B cell (primary cell): Measurements from ENCODE around the gene PLP1. TPM values are rescaled to one million over a fixed set of nuclear protein-coding genes. Genes with fewer than 3 reads are reported as not detected.

Source experiments
- ATAC-seq: fragments of 200-7000 bp; cut with Tn5 transposase; one replicate; pipeline ENCODE4 v1.10.0; 2021; ENCODE audit warnings: low read depth, mild to moderate bottlenecking, moderate number of reproducible peaks, moderate library complexity
- CTCF ChIA-PET: fragments of 350-600 bp; sonication (Branson Sonifier 250); formaldehyde crosslinking; loops from one replicate; lab custom pipeline; 2021; ENCODE audit warnings: antibody characterized with exemption, inconsistent platforms; lab: Charles Lee
- POLR2A ChIA-PET: fragments of 350-600 bp; sonication (Branson Sonifier 250); formaldehyde crosslinking; loops from one replicate; lab custom pipeline; 2021; ENCODE audit warnings: antibody characterized with exemption; lab: Charles Lee
- DNase-seq: peaks from one replicate; pipeline ENCODE4 v3.0.0; 2013
- H2AFZ ChIP-seq: 2 replicates; pipeline ENCODE4 v1.6.1; 2012; ENCODE audit warnings: mild to moderate bottlenecking, low read depth, low read length; ENCODE audit not compliant: insufficient read depth, poor library complexity, severe bottlenecking
- H3K27ac ChIP-seq, 2 donors: 1 replicate in 1 of 2; 2 replicates in 1 of 2; pipeline ENCODE4 v1.5.1; 2012 to 2013; ENCODE audit warnings: low read length in 2 of 2, mild to moderate bottlenecking in 2 of 2, moderate library complexity in 1 of 2
- H3K27me3 ChIP-seq, 4 experiments: fragments of 200-600 bp in 1 of 4; sonication (generic) in 1 of 4; replicated peaks in 1 of 4; 1 replicate in 2 of 4; 2 replicates in 2 of 4; pipeline versions ENCODE4 v1.6.1 to v1.7.0; 2013 to 2016; ENCODE audit warnings: low read length in 3 of 4, mild to moderate bottlenecking in 2 of 4, mixed read lengths in 1 of 4, moderate library complexity in 1 of 4; ENCODE audit not compliant: insufficient read depth in 4 of 4, control insufficient read depth in 3 of 4; ENCODE audit errors: control extremely low read depth in 1 of 4
- H3K36me3 ChIP-seq, 2 experiments: replicated peaks in 1 of 2; 1 replicate in 1 of 2; 2 replicates in 1 of 2; pipeline versions ENCODE4 v1.6.1 to v1.7.1; 2013; ENCODE audit warnings: low read length in 1 of 2; ENCODE audit not compliant: insufficient read depth in 2 of 2, control insufficient read depth in 1 of 2; ENCODE audit errors: control extremely low read depth in 1 of 2, extremely low read depth in 1 of 2
- H3K4me1 ChIP-seq, 2 donors: fragments of 200-600 bp in 1 of 2; sonication (generic) in 1 of 2; 1 replicate in 1 of 2; 2 replicates in 1 of 2; pipeline versions ENCODE4 v1.5.1 to v1.6.1; 2013 to 2017; ENCODE audit warnings: low read length in 2 of 2; ENCODE audit not compliant: control insufficient read depth in 2 of 2, insufficient read depth in 2 of 2
- H3K4me2 ChIP-seq: replicated peaks from 2 replicates; pipeline ENCODE3; 2012; ENCODE audit warnings: mild to moderate bottlenecking, low read depth, low read length; ENCODE audit not compliant: poor library complexity, severe bottlenecking
- H3K4me3 ChIP-seq, 5 experiments: fragments of 200-600 bp in 1 of 5; sonication (generic) in 1 of 5; 1 replicate in 3 of 5; 2 replicates in 2 of 5; pipeline versions ENCODE4 v1.5.1 to v1.7.0; 2011 to 2016; ENCODE audit warnings: low read length in 4 of 5, mild to moderate bottlenecking in 4 of 5, low read depth in 2 of 5, control low read depth in 1 of 5, moderate library complexity in 1 of 5; ENCODE audit not compliant: insufficient read depth in 1 of 5; ENCODE audit errors: control extremely low read depth in 1 of 5, extremely low read depth in 1 of 5
- H3K79me2 ChIP-seq: fragments of 200-600 bp; sonication (generic); one replicate; pipeline ENCODE4 v1.6.0; 2016; ENCODE audit warnings: low read length; ENCODE audit not compliant: control insufficient read depth, insufficient read depth
- H3K9ac ChIP-seq: fragments of 200-600 bp; sonication (generic); 2 replicates; pipeline ENCODE4 v1.6.1; 2017; ENCODE audit warnings: mild to moderate bottlenecking, low read length, moderate library complexity
- H3K9me3 ChIP-seq, 3 donors: one replicate each; pipeline versions ENCODE4 v1.6.1 to v1.7.1; 2013; ENCODE audit warnings: low read length in 2 of 3; ENCODE audit not compliant: control insufficient read depth in 2 of 3, insufficient read depth in 1 of 3; ENCODE audit errors: control extremely low read depth in 1 of 3
- H4K20me1 ChIP-seq: 2 replicates; pipeline ENCODE4 v1.6.0; 2012; ENCODE audit warnings: mild to moderate bottlenecking, low read length; ENCODE audit not compliant: insufficient read depth, control insufficient read depth, poor library complexity, severe bottlenecking
- H3K27ac Mint-ChIP-seq: one replicate; pipeline ENCODE4 v1.8.0; 2021; ENCODE audit warnings: mixed read lengths
- H3K27me3 Mint-ChIP-seq: one replicate; pipeline ENCODE4 v1.8.0; 2021; ENCODE audit warnings: mixed read lengths
- H3K4me1 Mint-ChIP-seq: one replicate; pipeline ENCODE4 v1.8.0; 2021; ENCODE audit warnings: mixed read lengths
- H3K4me3 Mint-ChIP-seq: one replicate; pipeline ENCODE4 v1.8.0; 2021; ENCODE audit warnings: mixed read lengths
- H3K9me3 Mint-ChIP-seq: one replicate; pipeline ENCODE4 v1.8.0; 2022; ENCODE audit warnings: mixed read lengths; ENCODE audit not compliant: insufficient read depth
- CTCF ChIP-seq: fragments of 200-600 bp; IDR thresholded peaks from one replicate; pipeline ENCODE4 v1.8.0; 2022; ENCODE audit warnings: antibody characterized with exemption, mild to moderate bottlenecking
- EZH2 ChIP-seq: IDR thresholded peaks from 2 replicates; pipeline ENCODE4 v1.6.1; 2012; ENCODE audit warnings: borderline replicate concordance, low read depth, mild to moderate bottlenecking, moderate library complexity, low read length; ENCODE audit not compliant: insufficient read depth, poor library complexity, severe bottlenecking
- WGBS: methylation state at CpG from one replicate; pipeline ENCODE4 v1.1.5; 2013; ENCODE audit warnings: missing lambda C conversion rate; ENCODE audit not compliant: insufficient coverage; 5-methylcytosine and 5-hydroxymethylcytosine counted together
- intact Hi-C: fragments of 100-400 bp; cut with micrococcal nuclease; formaldehyde crosslinking; loops from one replicate; pipeline ENCODE4 v1.10.0; 2022
- polyA plus RNA-seq: library from polyadenylated mRNA; depleted of rRNA; stranded (reverse); fragments of >200 nt; gene quantifications from 2 replicates; pipeline ENCODE4 v1.2.3, GENCODE V29; 2012
- total RNA-seq, 2 donors: library from RNA; stranded (reverse); fragments of 120-200 nt in 1 of 2; gene quantifications; 1 replicate in 1 of 2; 2 replicates in 1 of 2; pipeline versions ENCODE4 v1.2.3 to v1.2.4, GENCODE V29; 2013 to 2022

PLP1 gene
- total and polyA plus RNA-seq, 2 donors (not counting 1 experiment from before 2014, with no cell fraction given): not detected

- Histone ChIP-seq H3K4me1 (no peaks in the 10 kb centered on the region), H3K36me3 (no peaks in the 10 kb centered on the region), H2AFZ (no peak overlapping the region), H3K27ac (no peak overlapping the region), H3K4me2 (no peak overlapping the region), H3K79me2 (no peaks in the 10 kb centered on the region), H3K9ac (no peak overlapping the region), H4K20me1 (no peaks in the 10 kb centered on the region), H3K4me3 (no peak overlapping the region), H3K27me3 (no peaks in the 10 kb centered on the region), H3K9me3 (no peaks in the 10 kb centered on the region)
- H3K4me1 Mint-ChIP-seq: no peaks in the 10 kb centered on the region
- no peak for ATAC-seq
- TF ChIP-seq EZH2 (no peak), CTCF (no peak)
- POLR2A ChIA-PET: no interaction called here
- intact Hi-C loops: no loop called here
- no peaks in the 10 kb centered on the region for H3K9me3 Mint-ChIP-seq
- no peak overlapping the region for H3K27ac Mint-ChIP-seq
- no peak for DNase-seq
- CTCF ChIA-PET: no interaction called here
- no peak overlapping the region for H3K4me3 Mint-ChIP-seq
- no CpG with 5 or more reads among the region's 4 CpGs for WGBS
- peaks cover 5% of the 10 kb centered on the region for H3K27me3 Mint-ChIP-seq
These were observed 4.4 kb downstream of the PLP1 start for GRCh38 chrX:103781062-103781402.

GRCh38 chrX:103781706-103782105 is 5.1 kb downstream of the PLP1 start:
- intact Hi-C loops: no loop called here

More at GRCh38 chrX:103781706-103782105, 5.1 kb downstream of the PLP1 start:
- H3K27ac ChIP-seq: no peak overlapping the region
- ChIA-PET CTCF (no interaction called here), POLR2A (no interaction called here)
- no peak overlapping the region for H3K4me3 ChIP-seq
- no peaks in the 10 kb centered on the region for H3K79me2 ChIP-seq
- H3K27me3 ChIP-seq: no peaks in the 10 kb centered on the region
- WGBS: no CpG with 5 or more reads among the region's 1 CpG
- no peaks in the 10 kb centered on the region for H3K9me3 Mint-ChIP-seq
- ATAC-seq: no peak
- peaks cover 5% of the 10 kb centered on the region for H3K27me3 Mint-ChIP-seq
- no peak overlapping the region for H3K4me3 Mint-ChIP-seq
- H4K20me1 ChIP-seq: no peaks in the 10 kb centered on the region
- H3K36me3 ChIP-seq: no peaks in the 10 kb centered on the region
- H3K4me1 ChIP-seq: no peaks in the 10 kb centered on the region
- DNase-seq: no peak
- no peak overlapping the region for H3K4me2 ChIP-seq
- TF ChIP-seq EZH2: no peak
- no peak for TF ChIP-seq CTCF
- H3K4me1 Mint-ChIP-seq: no peaks in the 10 kb centered on the region
- no peaks in the 10 kb centered on the region for H3K9me3 ChIP-seq
- H3K9ac ChIP-seq: no peak overlapping the region
- no peak overlapping the region for H3K27ac Mint-ChIP-seq
- no peak overlapping the region for H2AFZ ChIP-seq
